Endometrial microvascular endothelial cells (primary cell): ENCODE measurements around the gene DNAH9. TPM values are rescaled to one million over a fixed set of nuclear protein-coding genes. Genes with fewer than 3 reads are reported as not detected.

Experiments used
- in situ Hi-C: cut with HindIII; loops from 2 replicates; pipeline ENCODE4 v1.10.0; 2017; ENCODE audit warnings: low sequenced_read_pairs, low pct_unique_long_range_greater_than_20kb; ENCODE audit errors: inconsistent ontology term
- total RNA-seq: library from RNA; depleted of rRNA; stranded (reverse); fragments of >200 nt; gene quantifications from one replicate; pipeline ENCODE4 v1.2.3, GENCODE V29; 2015; ENCODE audit errors: inconsistent ontology term

Gene DNAH9
- total RNA-seq, 1 donor from 2014 or later, result 0.46 TPM

DNA sequence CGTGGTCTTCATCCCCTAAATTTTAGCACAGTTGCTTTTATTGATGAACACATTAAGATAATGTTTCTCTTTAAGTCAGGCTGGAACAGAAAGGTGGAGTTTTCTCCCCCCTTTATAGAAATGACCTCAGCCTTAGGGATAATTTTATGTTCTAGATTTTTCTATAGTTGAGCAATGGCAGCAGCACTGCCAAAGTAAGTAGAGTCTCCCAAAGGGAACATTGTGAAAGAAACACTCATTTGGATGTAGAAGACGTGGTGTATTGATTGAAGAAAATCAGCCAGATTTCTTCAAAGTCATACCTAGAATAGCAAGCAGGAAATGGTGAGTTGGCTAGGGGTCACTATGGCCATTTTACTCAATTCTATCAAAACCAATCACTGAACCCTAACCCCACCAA lies 122.5 kb downstream of the DNAH9 start:
- in situ Hi-C loops, result no loop called here

- in situ Hi-C loops, result no loop called here
Observed at GRCh38 chr17:11730747-11731146, 132.5 kb downstream of the DNAH9 start.

DNA sequence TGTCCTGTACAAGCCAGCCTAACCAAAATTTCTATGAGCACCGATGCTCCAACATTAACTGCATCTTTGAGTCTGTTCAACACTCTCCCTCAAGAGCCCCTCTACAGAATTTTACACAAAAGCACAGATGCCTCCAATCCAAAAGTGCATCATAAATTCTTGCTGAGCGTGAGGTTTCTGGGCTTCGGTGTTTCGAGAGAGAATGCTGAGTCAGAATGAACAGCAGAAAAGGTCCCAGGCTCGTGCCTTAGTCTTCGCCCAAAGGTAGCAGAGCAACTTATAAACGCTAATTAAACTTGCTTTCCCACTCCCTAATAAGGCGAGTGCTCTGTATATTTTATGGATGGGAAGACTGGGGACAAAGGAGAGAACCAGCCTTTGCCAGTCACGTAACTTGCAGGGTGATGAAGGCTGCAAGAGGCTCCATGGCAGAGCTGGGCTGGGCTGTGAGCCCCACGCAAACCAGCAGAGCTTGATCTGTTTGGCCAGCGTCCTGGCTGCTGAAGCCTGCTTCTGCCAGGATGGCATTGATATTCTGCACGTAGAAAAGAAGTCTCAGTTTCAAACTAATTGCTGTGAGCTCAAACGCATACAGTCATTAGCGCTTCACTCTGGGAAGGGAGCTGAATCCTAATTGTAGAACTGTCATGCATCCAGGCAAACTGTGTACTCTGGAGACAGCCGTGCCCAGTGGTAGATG lies 138.5 kb downstream of the DNAH9 start:
- in situ Hi-C loops, result no loop called here

GRCh38 chr17:11737313-11737679 lies 139.0 kb downstream of the DNAH9 start:
- in situ Hi-C loops, result no loop called here

GRCh38 chr17:11738151-11738550 lies 139.9 kb downstream of the DNAH9 start:
- in situ Hi-C loops, result no loop called here

- in situ Hi-C loops, result no loop called here
Observed at GRCh38 chr17:11739351-11739750, 141.1 kb downstream of the DNAH9 start.

- in situ Hi-C loops, result no loop called here
Observed at GRCh38 chr17:11739848-11740247, 141.6 kb downstream of the DNAH9 start.

- in situ Hi-C loops, result no loop called here
Observed at GRCh38 chr17:11742886-11743285, 144.6 kb downstream of the DNAH9 start.

- in situ Hi-C loops, result no loop called here
Observed at GRCh38 chr17:11744696-11745095, 146.4 kb downstream of the DNAH9 start.

DNA sequence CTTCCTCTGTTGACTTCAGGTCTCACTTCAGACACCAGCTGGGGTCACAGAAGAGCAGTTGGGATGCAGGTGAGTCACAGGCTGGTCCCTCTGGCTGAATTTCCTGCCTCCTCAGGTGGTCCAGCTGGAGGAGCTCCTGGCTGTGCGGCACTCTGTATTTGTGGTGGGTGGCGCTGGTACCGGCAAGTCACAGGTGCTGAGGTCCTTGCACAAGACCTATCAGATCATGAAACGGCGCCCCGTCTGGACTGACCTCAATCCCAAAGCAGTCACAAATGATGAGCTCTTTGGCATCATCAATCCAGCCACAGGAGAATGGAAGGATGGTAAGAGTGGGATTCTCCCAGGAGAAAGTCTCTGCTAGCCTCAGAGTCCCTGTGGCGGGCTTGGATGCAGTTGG lies 149.2 kb downstream of the DNAH9 start:
- in situ Hi-C loops, result no loop called here

DNA sequence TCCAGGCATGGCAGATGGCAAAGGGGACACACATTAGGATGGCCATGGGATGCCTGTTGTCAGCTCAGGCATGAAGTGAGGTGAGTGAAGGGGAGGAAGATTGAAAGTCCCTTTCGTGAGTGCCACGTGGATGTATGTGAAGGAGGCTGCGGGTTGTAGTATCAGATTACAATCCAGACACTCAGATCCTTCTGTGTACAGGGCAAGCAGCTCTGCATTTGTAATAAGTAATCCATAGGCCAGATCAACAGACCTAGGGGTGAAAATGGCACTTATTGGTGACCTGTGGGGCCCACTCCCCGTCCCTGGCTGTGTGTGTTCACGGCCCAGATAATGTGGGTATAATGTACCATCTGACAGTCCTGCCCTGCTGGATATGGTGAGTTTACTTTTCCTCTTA lies 159.5 kb downstream of the DNAH9 start:
- in situ Hi-C loops, result no loop called here

GRCh38 chr17:11768106-11768505 lies 169.8 kb downstream of the DNAH9 start:
- in situ Hi-C loops, result no loop called here

GRCh38 chr17:11768981-11769380 lies 170.7 kb downstream of the DNAH9 start:
- in situ Hi-C loops, result no loop called here

- in situ Hi-C loops, result no loop called here
Observed at GRCh38 chr17:11772031-11772430, 173.8 kb downstream of the DNAH9 start.

- in situ Hi-C loops, result no loop called here
Observed at GRCh38 chr17:11779892-11780291, 181.6 kb downstream of the DNAH9 start.

DNA sequence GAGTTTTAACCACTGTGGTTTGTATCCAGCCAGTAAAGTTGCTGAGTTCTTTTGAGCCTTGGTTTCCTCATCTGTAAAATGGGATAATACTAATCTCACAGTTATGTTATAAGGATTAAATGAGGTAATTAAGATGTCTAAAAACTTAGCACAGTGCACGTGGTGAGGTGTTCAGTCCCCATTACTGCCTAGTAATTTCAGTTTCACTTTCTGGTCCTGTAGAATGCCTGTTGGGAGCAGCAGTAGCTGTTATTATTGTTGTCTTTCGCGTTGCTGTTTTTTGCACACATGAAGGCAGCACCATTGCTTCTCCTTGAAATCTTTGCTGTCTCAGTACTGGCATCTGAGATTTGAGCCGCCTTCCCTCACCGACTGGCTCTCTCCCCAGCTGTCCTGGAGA lies 182.4 kb downstream of the DNAH9 start:
- in situ Hi-C loops, result no loop called here

GRCh38 chr17:11786711-11787438 lies 188.6 kb downstream of the DNAH9 start:
- in situ Hi-C loops, result no loop called here

- in situ Hi-C loops, result no loop called here
Observed at GRCh38 chr17:11795906-11796305, 197.6 kb downstream of the DNAH9 start.

- in situ Hi-C loops, result no loop called here
Observed at GRCh38 chr17:11797803-11798202, 199.5 kb downstream of the DNAH9 start.

GRCh38 chr17:11803231-11803969 lies 205.1 kb downstream of the DNAH9 start:
- in situ Hi-C loops, result no loop called here
